ENCODE results near the gene POMGNT1.

Gene POMGNT1

GRCh38 chr1:46184920-46185658 is 13.1 kb downstream of the POMGNT1 start:
- Histone ChIP-seq H2AFZ (ENCODE audit: low read depth, low read length, severe bottlenecking) (no peak overlapping the region), H3K79me2 (ENCODE audit: insufficient read depth, low read length) (no peaks in the 10 kb centered on the region), H3K9ac (ENCODE audit: low read length) (no peak overlapping the region), H3K4me3 (ENCODE audit: insufficient read depth, low read length, poor library complexity, severe bottlenecking) (no peak overlapping the region), H3K9me3 (ENCODE audit: insufficient read depth, low read length) (no peaks in the 10 kb centered on the region), H3F3A (ENCODE audit: insufficient read depth) (no peaks in the 10 kb centered on the region), H3K36me3 (ENCODE audit: low read length) (no peaks in the 10 kb centered on the region), H3K4me2 (ENCODE audit: low read depth, low read length, poor library complexity, severe bottlenecking) (no peak overlapping the region), H3K9me2 (replicated peaks; ENCODE audit: insufficient read depth, low read length) (no peaks in the 10 kb centered on the region), H3K27ac (ENCODE audit: low read depth, low read length) (no peak overlapping the region), H3K27me3 (ENCODE audit: low read length) (no peaks in the 10 kb centered on the region), H4K20me1 (ENCODE audit: low read depth, low read length) (no peaks in the 10 kb centered on the region)
- TF ChIP-seq CTCF (IDR thresholded peaks at IDR 0.05; ENCODE audit: insufficient read depth, low read length, poor library complexity, severe bottlenecking) (no peak), EZH2phosphoT487 (conservative IDR thresholded peaks at IDR 0.05; ENCODE audit: low read length) (no peak)

- Histone ChIP-seq H3K9ac (ENCODE audit: low read length) (no peak overlapping the region), H4K20me1 (ENCODE audit: low read depth, low read length) (no peaks in the 10 kb centered on the region), H3K9me3 (ENCODE audit: insufficient read depth, low read length) (no peaks in the 10 kb centered on the region), H3K27me3 (ENCODE audit: low read length) (no peaks in the 10 kb centered on the region), H3F3A (ENCODE audit: insufficient read depth) (no peaks in the 10 kb centered on the region), H3K4me3 (ENCODE audit: insufficient read depth, low read length, poor library complexity, severe bottlenecking) (no peak overlapping the region), H3K9me2 (replicated peaks; ENCODE audit: insufficient read depth, low read length) (no peaks in the 10 kb centered on the region), H2AFZ (ENCODE audit: low read depth, low read length, severe bottlenecking) (no peak overlapping the region), H3K4me2 (ENCODE audit: low read depth, low read length, poor library complexity, severe bottlenecking) (no peak overlapping the region), H3K79me2 (ENCODE audit: insufficient read depth, low read length) (no peaks in the 10 kb centered on the region), H3K27ac (ENCODE audit: low read depth, low read length) (no peak overlapping the region), H3K36me3 (ENCODE audit: low read length) (no peaks in the 10 kb centered on the region)
- TF ChIP-seq CTCF (IDR thresholded peaks at IDR 0.05; ENCODE audit: insufficient read depth, low read length, poor library complexity, severe bottlenecking) (no peak), EZH2phosphoT487 (conservative IDR thresholded peaks at IDR 0.05; ENCODE audit: low read length) (no peak)
These were observed 14.2 kb downstream of the POMGNT1 start for GRCh38 chr1:46183926-46184557.

GRCh38 chr1:46183079-46183847 is 15.0 kb downstream of the POMGNT1 start:
- TF ChIP-seq EZH2phosphoT487 (conservative IDR thresholded peaks at IDR 0.05; ENCODE audit: low read length) (no peak), CTCF (IDR thresholded peaks at IDR 0.05; ENCODE audit: insufficient read depth, low read length, poor library complexity, severe bottlenecking) (no peak)
- H4K20me1 ChIP-seq (ENCODE audit: low read depth, low read length), result no peaks in the 10 kb centered on the region
- no peak overlapping the region for H3K4me2 ChIP-seq (ENCODE audit: low read depth, low read length, poor library complexity, severe bottlenecking)
- H3K4me3 ChIP-seq (ENCODE audit: insufficient read depth, low read length, poor library complexity, severe bottlenecking), result no peak overlapping the region
- no peak overlapping the region for H2AFZ ChIP-seq (ENCODE audit: low read depth, low read length, severe bottlenecking)
- H3K9me3 ChIP-seq (ENCODE audit: insufficient read depth, low read length), result no peaks in the 10 kb centered on the region
- no peaks in the 10 kb centered on the region for H3F3A ChIP-seq (ENCODE audit: insufficient read depth)
- H3K9ac ChIP-seq (ENCODE audit: low read length), result no peak overlapping the region
- H3K27ac ChIP-seq (ENCODE audit: low read depth, low read length), result no peak overlapping the region
- H3K36me3 ChIP-seq (ENCODE audit: low read length), result no peaks in the 10 kb centered on the region
- H3K79me2 ChIP-seq (ENCODE audit: insufficient read depth, low read length), result no peaks in the 10 kb centered on the region
- no peaks in the 10 kb centered on the region for H3K9me2 ChIP-seq (replicated peaks; ENCODE audit: insufficient read depth, low read length)
- no peaks in the 10 kb centered on the region for H3K27me3 ChIP-seq (ENCODE audit: low read length)
